NCI-H128 (cell line): ENCODE results near the gene MAP7D1.
"Not testable (repeated sequence)": the region's sequence is repeated elsewhere in the genome, so short reads cannot be mapped to it uniquely, and the experiment has no call there.

ENCODE experiments used
- DNase-seq: peaks from one replicate; lab custom pipeline; 2025; ENCODE audit not compliant: unreplicated experiment; lab: John Stamatoyannopoulos, UW

The MAP7D1 gene

GRCh38 chr1:36199934-36200741, 44.2 kb downstream of the MAP7D1 start:
- DNase-seq: no peak

GRCh38 chr1:36203027-36203553, 47.1 kb downstream of the MAP7D1 start:
- DNase-seq: no peak

- no peak for DNase-seq
Measured at GRCh38 chr1:36203554-36204346, 47.8 kb downstream of the MAP7D1 start.

DNA sequence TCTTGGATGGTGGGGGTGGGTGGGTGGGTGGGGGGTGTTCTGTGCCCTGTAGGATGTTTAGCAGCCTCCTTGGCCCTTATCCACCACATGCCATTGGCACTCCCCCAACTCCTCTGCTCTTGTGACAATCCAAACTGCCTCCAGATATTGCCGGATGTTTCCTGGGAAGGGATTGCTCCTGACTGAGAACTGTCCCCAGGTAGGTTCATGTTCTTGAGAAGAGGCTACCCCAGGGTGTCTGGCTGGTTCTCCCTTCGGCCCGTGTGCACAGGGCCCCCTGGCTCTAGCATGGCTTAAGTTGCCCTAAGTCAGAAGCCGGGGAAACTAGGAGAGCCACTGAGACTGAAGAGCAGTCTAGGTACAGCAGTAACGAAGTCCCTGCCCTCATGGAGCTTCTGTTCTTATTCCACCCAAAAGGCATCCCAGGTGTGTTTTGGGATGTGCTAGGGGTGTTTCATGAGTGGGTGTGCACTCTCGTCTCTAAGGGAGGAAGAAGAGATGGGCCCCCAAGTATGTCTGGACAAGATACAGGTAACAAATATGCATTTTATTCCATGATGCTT, 48.5 kb downstream of the MAP7D1 start:
- no peak for DNase-seq

- DNase-seq: no peak
Measured at GRCh38 chr1:36206323-36206858, 50.4 kb downstream of the MAP7D1 start.

DNA sequence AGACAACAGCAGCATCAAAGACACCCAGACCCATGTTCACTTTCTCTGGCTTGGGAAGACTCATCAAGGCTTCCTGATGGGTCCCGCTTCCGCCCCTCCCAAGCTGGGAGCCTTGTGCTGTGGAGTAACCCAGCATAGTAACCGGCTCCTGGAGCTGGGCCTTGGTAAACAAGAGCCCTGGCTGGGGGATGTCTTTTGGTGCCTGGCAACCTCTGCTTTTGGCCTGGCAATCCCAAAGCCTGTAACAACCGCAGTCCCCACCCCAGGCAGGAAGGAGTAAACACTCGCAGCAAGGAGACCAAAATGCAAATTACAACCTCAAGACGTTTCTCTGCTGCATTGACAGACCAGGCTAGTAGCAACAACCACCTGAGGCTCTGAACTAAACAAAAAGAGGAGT, 51.4 kb downstream of the MAP7D1 start:
- DNase-seq: no peak

- no peak for DNase-seq
Measured at GRCh38 chr1:36208978-36209703, 53.2 kb downstream of the MAP7D1 start.

GRCh38 chr1:36211307-36211706, 55.3 kb downstream of the MAP7D1 start:
- DNase-seq: no peak

GRCh38 chr1:36211841-36212240, 55.9 kb downstream of the MAP7D1 start:
- DNase-seq: no peak

DNA sequence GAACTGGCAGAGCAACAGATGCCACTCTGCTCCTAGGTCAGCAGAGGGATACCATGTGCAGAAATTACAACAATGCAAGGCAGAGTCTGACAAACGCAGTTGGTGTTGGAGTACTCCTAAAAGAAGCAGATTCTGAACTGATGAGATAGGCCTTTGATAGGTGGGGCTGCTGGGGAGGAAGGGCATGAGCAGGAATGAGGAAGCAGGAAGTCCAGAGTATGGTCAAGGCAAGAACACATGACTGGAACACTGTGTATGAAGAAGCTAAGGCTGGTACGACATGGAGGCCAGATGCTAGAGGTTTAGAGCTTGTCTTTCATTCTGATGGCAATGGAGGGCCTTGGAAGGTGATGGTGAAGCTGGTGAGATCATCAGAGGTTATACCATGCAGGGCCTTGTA, 56.8 kb downstream of the MAP7D1 start:
- DNase-seq: no peak

GRCh38 chr1:36217670-36218069, 61.7 kb downstream of the MAP7D1 start:
- no peak for DNase-seq

GRCh38 chr1:36221901-36222300, 65.9 kb downstream of the MAP7D1 start:
- not testable (repeated sequence) for DNase-seq

DNA sequence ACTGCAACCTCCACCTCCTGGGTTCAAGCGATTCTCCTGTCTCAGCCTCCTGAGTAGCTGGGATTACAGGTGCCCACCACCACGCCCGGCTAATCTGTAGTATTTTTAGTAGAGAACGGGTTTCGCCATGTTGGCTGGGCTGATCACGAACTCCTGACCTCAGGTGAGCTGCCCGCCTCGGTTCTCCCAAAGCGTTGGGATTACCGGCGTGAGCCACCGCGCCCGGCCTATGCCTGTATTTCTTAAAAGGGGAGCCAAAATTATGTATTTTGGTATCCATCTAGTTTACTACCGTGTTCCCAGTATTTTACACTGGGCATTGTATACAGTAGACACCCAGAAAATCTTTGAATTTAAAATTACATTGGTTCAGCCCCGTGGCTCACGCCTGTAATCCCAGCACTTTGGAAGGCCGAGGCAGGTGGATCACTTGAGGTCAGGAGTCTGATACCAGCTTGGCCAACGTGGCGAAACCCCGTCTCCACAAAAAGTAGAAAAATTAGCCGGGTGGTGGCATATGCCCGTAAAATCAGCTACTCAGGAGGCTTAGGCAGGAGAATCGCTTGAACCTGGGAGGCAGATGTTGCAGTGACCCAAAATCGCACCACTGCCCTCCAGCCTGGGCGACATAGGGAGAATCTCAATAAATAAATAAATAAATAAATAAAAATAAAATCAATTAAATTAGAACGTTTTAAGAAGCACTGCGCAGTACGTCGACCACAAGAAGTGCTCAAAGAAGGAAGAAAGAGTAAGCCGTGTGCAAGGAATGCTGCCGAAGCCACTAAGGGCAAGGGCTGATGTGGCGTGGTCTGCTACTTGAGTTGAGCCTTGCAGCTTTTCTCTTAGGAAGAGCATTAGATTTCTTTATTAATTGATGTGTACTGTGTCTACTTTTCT, 66.8 kb downstream of the MAP7D1 start:
- no peak for DNase-seq

GRCh38 chr1:36223381-36223995, 67.5 kb downstream of the MAP7D1 start:
- no peak for DNase-seq

DNA sequence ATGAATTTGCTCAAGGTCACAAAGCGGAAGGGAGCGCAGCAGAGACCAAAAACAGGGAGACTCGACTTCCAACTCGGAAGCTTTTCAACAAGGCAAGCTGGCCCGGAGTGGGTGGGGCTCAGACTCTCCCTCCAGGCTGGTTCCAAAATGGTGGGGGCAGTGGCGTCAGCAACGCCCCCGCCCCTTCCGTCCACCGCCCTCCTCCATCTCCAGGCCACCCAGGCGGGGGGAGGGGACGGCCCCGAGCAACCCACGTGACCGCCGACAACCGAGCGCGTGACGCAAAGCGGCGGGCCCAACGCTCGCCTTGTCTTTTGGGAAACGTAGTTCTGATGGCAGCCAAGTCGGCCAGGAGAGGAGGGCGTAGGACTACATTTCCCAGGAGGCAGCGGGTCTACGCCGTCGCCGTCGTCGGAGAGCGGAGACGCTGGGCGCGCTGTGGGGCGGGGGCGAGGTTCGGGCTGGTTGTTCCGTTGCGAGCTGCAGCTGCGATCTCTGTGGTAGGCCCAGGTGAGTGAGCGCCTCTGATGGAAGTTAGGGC, 68.1 kb downstream of the MAP7D1 start, which contains the start of gene THRAP3:
Gene THRAP3, plus strand, starts transcription at position 448 of the 541 bp plus-strand sequence. CDS start 58,121 bp downstream, outside the sequence.
- peak; percentile 99 for DNase-seq

GRCh38 chr1:36224537-36225282, 68.8 kb downstream of the MAP7D1 start:
- peak; percentile 66 for DNase-seq

DNA sequence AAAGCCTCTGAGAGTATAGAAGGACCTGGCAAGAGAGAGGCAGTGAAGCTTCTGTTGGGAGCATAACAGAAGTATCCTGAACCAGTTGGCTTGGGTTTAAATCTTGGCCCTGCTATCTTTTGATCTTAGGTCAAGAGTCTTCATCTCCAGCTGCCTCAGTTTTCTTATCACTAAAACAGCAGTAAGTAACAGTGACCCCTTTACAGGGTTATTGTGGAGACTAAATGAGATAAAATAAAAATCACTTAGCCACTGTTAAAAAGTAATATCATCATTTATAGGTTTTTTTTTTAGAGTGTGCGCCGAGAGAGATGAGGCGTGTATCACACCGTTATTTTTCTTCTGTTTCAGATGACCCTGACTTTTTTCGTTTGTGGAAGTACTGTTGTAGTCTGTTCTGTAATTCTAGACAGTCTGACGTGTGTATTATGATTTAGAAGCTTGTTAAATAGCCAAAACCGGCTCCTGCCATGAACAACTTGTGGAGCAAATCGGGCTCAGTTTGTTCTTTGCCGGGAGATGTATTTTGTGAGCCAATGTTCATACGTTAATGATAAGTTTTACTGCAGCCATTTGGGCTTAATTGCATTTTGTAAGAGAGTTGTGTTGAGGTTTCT, 69.4 kb downstream of the MAP7D1 start:
- no peak for DNase-seq

DNA sequence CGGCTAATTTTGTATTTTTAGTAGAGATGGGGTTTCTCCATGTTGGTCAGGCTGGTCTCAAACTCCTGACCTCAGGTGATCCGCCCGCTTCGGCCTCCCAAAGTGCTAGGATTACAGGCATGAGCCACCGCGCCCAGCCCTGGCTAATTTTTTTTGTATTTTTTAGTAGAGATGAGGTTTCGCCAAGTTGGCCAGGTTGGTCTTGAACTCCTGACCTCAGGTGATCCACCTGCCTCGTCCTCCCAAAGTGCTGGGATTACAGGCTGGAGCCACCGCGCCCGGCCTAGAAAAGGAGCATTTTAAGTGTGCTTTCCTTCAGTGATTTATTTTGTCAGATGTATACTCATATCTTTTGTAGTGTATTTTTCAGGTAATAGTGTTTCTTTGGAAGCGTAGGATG, 74.3 kb downstream of the MAP7D1 start:
- DNase-seq: not testable (repeated sequence)
